Neutrophil (primary cell): ENCODE results near the gene NALCN.

ENCODE experiments used
- H3K27ac ChIP-seq: fragments of 200-600 bp; sonication (generic); 2 replicates; pipeline ENCODE4 v1.5.1; 2016; ENCODE audit warnings: mild to moderate bottlenecking, moderate library complexity
- H3K27me3 ChIP-seq: fragments of 200-600 bp; sonication (generic); 2 replicates; pipeline ENCODE4 v1.6.0; 2016; ENCODE audit warnings: mild to moderate bottlenecking
- H3K36me3 ChIP-seq: fragments of 200-600 bp; sonication (generic); 2 replicates; pipeline ENCODE4 v1.5.1; 2017
- H3K4me1 ChIP-seq, 2 experiments: fragments of 200-600 bp in 1 of 2; sonication (generic) in 1 of 2; 1 replicate in 1 of 2; 2 replicates in 1 of 2; pipeline versions ENCODE4 v1.5.1 to v1.6.1; 2013 to 2016; ENCODE audit warnings: low read depth in 1 of 2, low read length in 1 of 2, mild to moderate bottlenecking in 1 of 2, moderate library complexity in 1 of 2; ENCODE audit not compliant: control insufficient read depth in 1 of 2, insufficient read depth in 1 of 2
- H3K4me3 ChIP-seq, 2 experiments: fragments of 200-600 bp in 1 of 2; sonication (generic) in 1 of 2; 1 replicate in 1 of 2; 2 replicates in 1 of 2; pipeline ENCODE4 v1.5.1; 2013 to 2016; ENCODE audit warnings: low read depth in 1 of 2, low read length in 1 of 2, mild to moderate bottlenecking in 1 of 2, moderate library complexity in 1 of 2
- H3K9me3 ChIP-seq: fragments of 200-600 bp; sonication (generic); 2 replicates; pipeline ENCODE4 v1.5.1; 2016
- TF ChIP-seq, protein P1 (sequence below): fragments of 200-600 bp; sonication (generic); IDR thresholded peaks from 2 replicates; pipeline ENCODE4 v1.5.1; 2016; ENCODE audit warnings: antibody characterized with exemption

NALCN gene

DNA sequence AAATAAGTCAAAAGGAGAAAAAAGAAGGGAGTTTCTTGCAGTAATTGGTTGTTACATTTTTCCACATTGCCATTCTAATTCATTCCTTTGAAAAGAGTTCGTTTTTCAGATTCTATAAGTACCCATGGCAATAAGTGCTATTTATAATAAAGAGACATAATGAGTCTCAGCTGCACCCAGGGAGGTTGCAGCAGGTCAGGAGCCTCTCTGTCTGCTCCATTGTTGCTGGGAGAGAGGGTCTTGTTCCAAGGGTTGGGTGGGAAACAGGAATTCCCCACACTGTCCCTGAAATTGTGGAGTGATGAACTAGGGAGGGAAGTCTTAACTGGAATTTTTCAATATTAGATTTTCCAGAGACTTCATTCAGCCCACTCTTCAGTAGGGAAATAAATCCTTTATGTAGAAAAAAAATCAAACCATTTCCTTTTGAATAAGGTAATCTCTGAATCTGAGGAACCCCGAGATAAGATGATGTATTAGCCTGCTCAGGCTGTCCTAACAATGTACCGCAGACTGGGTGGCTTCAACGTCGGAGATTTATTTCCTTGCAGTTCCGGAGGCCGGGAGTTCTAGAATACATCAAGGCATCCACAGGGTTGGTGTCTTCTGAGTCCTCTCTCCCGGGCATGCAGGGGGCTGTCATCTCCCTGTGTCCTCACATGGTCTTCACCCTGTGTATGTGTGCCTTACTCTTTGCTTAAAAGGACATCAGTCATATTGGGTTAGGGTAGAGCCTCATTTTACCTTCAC is 399.0 kb downstream of the NALCN start:
- TF ChIP-seq, protein P1, sequence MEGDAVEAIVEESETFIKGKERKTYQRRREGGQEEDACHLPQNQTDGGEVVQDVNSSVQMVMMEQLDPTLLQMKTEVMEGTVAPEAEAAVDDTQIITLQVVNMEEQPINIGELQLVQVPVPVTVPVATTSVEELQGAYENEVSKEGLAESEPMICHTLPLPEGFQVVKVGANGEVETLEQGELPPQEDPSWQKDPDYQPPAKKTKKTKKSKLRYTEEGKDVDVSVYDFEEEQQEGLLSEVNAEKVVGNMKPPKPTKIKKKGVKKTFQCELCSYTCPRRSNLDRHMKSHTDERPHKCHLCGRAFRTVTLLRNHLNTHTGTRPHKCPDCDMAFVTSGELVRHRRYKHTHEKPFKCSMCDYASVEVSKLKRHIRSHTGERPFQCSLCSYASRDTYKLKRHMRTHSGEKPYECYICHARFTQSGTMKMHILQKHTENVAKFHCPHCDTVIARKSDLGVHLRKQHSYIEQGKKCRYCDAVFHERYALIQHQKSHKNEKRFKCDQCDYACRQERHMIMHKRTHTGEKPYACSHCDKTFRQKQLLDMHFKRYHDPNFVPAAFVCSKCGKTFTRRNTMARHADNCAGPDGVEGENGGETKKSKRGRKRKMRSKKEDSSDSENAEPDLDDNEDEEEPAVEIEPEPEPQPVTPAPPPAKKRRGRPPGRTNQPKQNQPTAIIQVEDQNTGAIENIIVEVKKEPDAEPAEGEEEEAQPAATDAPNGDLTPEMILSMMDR = no peak
- Histone ChIP-seq H3K36me3 (no peaks in the 10 kb centered on the region), H3K9me3 (no peaks in the 10 kb centered on the region), H3K27me3 (no peaks in the 10 kb centered on the region), H3K27ac (no peak overlapping the region), H3K4me3 (no peak overlapping the region), H3K4me1 (no peaks in the 10 kb centered on the region)

DNA sequence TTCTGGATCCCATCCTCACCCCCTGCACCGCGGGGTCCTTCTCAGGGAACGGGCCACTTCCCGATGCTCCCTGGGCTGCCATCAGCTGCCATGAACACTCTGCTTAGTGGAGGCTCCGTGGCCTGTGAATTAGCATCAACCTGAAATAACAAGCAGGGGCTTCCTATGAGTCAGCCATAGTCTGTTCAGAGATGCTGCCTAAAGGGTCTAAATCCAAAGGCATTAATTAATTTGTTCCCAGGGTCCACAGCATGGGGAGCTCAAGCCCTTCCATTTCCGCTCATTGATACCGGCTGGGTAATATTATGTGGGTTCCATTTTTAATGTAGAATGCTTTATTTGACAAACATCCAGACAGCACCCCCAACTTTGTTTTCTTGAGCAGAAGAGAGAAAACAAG is 399.8 kb downstream of the NALCN start:
- TF ChIP-seq, protein P1 = no peak
- H3K9me3 ChIP-seq = no peaks in the 10 kb centered on the region
- H3K27me3 ChIP-seq = no peaks in the 10 kb centered on the region
- H3K4me3 ChIP-seq = no peak overlapping the region
- H3K4me1 ChIP-seq = no peaks in the 10 kb centered on the region
- no peak overlapping the region for H3K27ac ChIP-seq
- no peaks in the 10 kb centered on the region for H3K36me3 ChIP-seq

DNA sequence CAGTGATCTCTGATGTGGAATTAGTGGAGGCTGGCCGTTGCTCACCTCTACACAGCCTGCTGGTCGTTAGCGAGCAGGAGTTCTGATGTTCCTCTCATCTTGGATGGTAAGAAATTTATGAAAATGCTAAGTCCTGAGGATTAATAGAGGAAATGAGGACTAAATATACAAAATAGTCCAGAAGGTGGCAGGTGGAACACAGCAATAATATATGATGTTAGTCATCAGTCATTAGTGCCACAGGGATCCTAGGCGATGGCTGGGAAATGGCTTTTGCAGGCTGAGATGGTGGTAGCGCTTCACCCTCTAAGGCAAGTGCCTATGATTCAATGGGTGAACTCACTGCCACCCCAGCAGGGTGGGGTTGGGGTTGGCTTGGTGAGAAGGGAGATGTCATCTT is 403.1 kb downstream of the NALCN start:
- TF ChIP-seq, protein P1 = no peak
- no peaks in the 10 kb centered on the region for H3K36me3 ChIP-seq
- H3K27me3 ChIP-seq = no peaks in the 10 kb centered on the region
- no peak overlapping the region for H3K27ac ChIP-seq
- no peaks in the 10 kb centered on the region for H3K9me3 ChIP-seq
- no peaks in the 10 kb centered on the region for H3K4me1 ChIP-seq
- H3K4me3 ChIP-seq = no peak overlapping the region

DNA sequence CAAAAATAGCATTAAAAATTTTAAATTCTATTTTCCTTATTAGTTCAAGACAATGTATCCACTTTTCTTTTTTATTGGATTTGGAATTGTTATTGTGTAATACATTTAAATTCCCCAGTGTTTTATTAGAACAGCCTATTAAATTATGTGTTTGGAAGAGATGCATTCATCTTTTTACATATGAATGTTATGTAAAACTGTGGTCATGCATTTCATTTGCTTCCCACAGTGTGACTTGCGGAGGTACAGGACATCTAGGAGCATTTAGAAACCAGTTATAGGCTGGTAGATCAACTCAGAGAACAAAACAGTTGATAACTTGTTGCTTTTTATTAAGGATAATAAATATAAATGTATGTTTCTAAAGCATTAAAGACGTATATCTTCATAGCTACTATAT is 406.2 kb downstream of the NALCN start:
- H3K4me1 ChIP-seq = no peaks in the 10 kb centered on the region
- H3K27ac ChIP-seq = no peak overlapping the region
- H3K36me3 ChIP-seq = no peaks in the 10 kb centered on the region
- no peak overlapping the region for H3K4me3 ChIP-seq
- TF ChIP-seq, protein P1 = no peak
- no peaks in the 10 kb centered on the region for H3K9me3 ChIP-seq
- no peaks in the 10 kb centered on the region for H3K27me3 ChIP-seq

DNA sequence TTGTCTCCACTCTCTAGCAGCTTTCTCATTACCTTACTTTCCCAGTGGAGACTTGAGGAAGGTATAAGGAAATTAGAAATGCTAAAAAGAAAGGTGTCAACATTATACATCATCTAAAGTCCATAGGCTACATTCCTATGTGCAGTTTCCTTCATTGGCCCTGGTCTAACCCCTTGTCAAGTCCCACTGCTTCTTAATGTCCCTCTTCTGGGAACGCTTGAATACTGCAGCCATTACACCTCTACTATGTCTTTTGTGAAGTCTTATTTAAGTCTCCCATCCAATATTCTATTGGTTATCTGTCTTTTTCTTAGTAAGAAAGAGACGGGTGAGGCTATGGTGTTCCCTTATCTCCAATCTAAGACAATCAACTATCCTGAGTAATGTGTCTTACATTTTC is 409.1 kb downstream of the NALCN start:
- Histone ChIP-seq H3K4me3 (no peak overlapping the region), H3K27me3 (no peaks in the 10 kb centered on the region), H3K27ac (no peak overlapping the region), H3K4me1 (no peaks in the 10 kb centered on the region), H3K36me3 (no peaks in the 10 kb centered on the region), H3K9me3 (no peaks in the 10 kb centered on the region)
- TF ChIP-seq, protein P1 = no peak
